DMS114 treated with DMSO at 0.1 percent for 48 hours (cell line): ENCODE data around the gene ITPK1.

Source experiments
- DNase-seq: peaks from one replicate; lab custom pipeline; 2025; ENCODE audit not compliant: unreplicated experiment; lab: John Stamatoyannopoulos, UW

ITPK1 gene

GRCh38 chr14:93012506-93012905, 103.2 kb downstream of the ITPK1 start:
- no peak for DNase-seq

GRCh38 chr14:93011650-93012325, 103.9 kb downstream of the ITPK1 start:
- DNase-seq, result no peak

GRCh38 chr14:93011141-93011529, 104.6 kb downstream of the ITPK1 start:
- DNase-seq, result no peak

DNA sequence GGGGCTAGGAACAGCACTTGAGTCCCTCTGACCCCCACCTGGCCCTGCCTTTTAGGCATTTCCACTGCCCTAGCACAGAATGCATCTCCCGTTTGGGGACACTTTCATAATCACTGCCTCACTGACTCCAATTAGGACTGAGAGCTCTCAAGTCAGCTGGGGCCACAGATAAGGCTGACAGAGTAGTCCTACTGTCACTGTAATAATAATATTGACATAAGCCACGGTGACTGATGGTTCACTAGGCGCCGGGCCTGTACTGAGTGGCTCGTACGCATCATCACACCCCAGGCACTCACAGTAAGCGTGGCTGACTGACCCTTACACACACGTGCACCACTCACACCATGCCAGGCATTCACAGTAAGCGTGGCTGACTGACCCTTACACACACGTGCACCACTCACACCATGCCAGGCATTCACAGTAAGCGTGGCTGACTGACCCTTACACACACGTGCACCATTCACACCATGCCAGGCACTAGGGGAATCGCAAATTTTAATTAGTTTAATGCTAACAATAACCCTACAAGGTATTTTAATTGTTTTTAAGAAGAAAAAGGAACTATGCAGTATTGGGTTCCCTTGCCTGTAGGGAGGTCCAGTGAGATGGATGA, 105.1 kb downstream of the ITPK1 start:
- no peak for DNase-seq

GRCh38 chr14:93010130-93010499, 105.6 kb downstream of the ITPK1 start:
- DNase-seq, result no peak

GRCh38 chr14:93009471-93010129, 106.1 kb downstream of the ITPK1 start:
- no peak for DNase-seq

- DNase-seq, result no peak
Observed at GRCh38 chr14:93008381-93008780, 107.3 kb downstream of the ITPK1 start.

GRCh38 chr14:93007225-93007997, 108.3 kb downstream of the ITPK1 start:
- DNase-seq, result no peak

- no peak for DNase-seq
Observed at GRCh38 chr14:93006567-93007051, 109.1 kb downstream of the ITPK1 start.

- DNase-seq, result no peak
Observed at GRCh38 chr14:93005838-93006237, 109.9 kb downstream of the ITPK1 start.

DNA sequence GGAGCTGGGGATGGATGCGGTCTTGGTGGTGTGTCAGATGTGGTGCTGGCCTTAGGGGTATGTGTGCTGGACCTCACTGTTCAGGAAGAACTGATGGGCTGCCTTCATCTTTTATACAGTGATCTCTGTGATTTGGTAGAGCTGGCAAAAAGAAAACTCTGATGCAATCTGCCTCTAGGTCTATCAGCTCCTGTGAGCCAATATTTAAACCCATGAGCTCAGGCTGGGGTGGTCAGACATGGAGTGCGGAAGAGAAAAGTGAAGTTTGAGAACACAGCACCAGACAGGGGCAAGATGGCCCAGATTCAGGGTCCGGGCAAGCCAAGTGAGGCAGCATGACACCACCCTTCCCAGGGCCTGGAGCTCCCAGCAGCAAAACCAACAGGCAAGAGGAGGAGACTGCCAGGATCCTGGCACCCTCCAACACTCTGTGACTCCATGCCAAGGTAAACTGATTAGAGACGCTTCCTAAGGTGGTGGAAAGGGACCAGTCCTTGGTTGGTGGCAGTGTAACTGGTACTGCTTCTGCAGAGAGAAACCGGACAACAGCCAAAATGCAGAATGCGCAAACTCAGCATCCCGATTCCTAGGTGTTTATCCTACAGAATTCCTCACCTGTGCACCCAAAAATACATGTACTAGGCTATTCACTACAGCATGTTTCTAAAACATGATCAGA, 110.5 kb downstream of the ITPK1 start:
- DNase-seq, result no peak

GRCh38 chr14:93004699-93005082, 111.0 kb downstream of the ITPK1 start:
- no peak for DNase-seq

DNA sequence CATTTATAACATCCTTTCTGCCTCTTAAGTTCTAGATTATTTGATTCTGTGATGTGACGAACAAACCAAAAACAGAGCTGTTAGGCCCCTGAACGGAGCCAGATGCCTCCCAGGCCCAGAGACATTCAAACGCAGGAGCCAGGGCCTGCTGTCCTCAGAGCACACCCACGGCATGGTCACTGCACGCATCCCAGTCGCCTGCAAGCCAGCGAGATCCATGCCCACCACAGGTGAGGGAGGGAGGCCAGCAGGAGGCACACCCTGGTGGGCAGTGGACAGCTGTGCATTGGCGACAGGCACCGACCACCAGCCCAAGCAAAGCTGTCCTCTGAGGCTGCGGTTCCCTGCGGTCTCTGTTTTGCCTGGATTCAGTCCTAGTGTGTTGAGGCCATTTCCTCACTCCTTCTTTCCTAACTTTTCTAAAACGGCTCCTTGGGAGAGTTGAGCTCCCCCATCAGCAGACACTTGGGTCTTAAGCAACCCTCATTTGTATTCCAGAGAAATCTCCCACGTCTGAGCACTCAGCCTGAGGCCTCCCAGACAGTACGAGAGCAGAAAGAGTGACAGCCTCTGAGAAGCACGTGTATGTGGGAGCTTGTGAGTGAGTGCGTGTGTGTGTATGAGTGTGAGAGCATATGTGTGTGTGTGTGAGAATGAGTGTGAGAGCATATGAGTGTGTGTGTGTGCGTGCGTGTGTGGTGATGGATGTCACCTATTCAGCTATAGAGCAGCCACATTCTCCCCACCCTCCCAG, 111.6 kb downstream of the ITPK1 start:
- no peak for DNase-seq

GRCh38 chr14:93002851-93003298, 112.8 kb downstream of the ITPK1 start:
- no peak for DNase-seq

- DNase-seq, result no peak
Observed at GRCh38 chr14:93002049-93002448, 113.7 kb downstream of the ITPK1 start.

DNA sequence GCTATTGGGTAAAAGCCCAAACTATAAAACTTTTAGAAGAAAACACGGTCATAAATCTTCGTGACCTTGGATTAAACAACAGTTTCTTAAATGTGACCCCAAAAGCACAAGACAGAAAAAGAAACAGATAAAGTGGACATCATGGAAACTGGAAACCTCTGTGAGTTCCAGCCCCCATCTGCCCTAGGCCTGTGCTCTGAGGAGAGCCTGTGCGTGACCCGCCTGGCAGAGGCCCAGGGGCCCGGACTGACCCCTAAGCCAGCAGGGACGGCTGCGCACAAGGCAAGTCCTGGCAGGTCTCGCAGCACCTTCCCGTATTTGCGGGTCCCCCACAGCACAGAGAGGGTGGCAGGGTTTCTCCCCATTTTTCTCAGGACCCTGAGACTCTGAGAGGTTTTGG, 116.8 kb downstream of the ITPK1 start:
- no peak for DNase-seq

GRCh38 chr14:92997343-92998061, 118.2 kb downstream of the ITPK1 start:
- no peak for DNase-seq

GRCh38 chr14:92995620-92996019, 120.1 kb downstream of the ITPK1 start:
- DNase-seq, result no peak

GRCh38 chr14:92994942-92995341, 120.8 kb downstream of the ITPK1 start:
- no peak for DNase-seq
